ENCODE data around the gene GLUL.
A peak's percentile ranks its signal among the peaks of the same experiment; 100 is the strongest.

The GLUL gene

DNA sequence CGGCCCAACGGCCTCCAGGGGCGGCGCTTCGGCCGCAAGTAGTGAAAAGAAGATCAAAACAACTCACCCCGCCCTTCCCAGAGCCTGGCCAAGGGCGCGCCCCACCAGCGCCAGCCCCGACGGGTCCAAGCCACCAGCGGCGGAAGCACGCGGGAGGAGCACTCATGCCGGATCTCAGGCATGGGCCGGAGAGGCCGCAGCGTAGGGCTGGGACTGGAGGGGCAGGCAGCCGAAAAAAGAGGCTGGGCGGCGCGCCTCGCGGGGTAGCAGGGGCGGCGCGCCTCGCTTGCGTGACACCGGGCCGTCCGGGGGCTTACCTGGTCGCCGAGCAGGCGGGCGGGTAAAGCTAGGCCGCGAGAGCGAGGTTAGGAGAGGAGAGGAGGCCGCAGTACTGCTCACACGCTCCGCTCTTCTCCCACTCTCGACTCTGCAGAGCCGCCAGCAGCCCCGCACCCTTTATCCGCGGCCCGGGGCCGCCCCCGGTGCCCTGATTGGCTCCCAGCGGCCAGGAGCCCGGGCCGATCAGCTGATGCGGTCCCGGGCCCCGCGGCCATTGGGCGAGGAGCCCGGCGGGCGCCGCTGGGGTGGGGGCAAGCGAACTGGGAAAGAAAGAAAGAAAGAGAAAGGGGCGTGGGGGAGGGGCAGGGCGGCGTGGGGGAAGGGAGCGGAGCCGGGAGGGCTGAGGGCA, at the start of gene GLUL:
TSS of gene GLUL (minus strand) at position 429 of the 688 bp plus-strand sequence. CDS start 3,053 bp downstream, outside the sequence.
- DNase-seq, result peak; percentile 21 to 44 (median 28)

- DNase-seq, result no peak
Measured at GRCh38 chr1:182438326-182438725, 46.7 kb upstream of the GLUL start.

- DNase-seq, result no peak
Measured at GRCh38 chr1:182433580-182433979, 42.0 kb upstream of the GLUL start.

- no peak for DNase-seq
Measured at GRCh38 chr1:182431278-182431677, 39.7 kb upstream of the GLUL start.

GRCh38 chr1:182430263-182431068, 38.9 kb upstream of the GLUL start:
- no peak for DNase-seq

GRCh38 chr1:182428043-182428442, 36.5 kb upstream of the GLUL start:
- no peak for DNase-seq

DNA sequence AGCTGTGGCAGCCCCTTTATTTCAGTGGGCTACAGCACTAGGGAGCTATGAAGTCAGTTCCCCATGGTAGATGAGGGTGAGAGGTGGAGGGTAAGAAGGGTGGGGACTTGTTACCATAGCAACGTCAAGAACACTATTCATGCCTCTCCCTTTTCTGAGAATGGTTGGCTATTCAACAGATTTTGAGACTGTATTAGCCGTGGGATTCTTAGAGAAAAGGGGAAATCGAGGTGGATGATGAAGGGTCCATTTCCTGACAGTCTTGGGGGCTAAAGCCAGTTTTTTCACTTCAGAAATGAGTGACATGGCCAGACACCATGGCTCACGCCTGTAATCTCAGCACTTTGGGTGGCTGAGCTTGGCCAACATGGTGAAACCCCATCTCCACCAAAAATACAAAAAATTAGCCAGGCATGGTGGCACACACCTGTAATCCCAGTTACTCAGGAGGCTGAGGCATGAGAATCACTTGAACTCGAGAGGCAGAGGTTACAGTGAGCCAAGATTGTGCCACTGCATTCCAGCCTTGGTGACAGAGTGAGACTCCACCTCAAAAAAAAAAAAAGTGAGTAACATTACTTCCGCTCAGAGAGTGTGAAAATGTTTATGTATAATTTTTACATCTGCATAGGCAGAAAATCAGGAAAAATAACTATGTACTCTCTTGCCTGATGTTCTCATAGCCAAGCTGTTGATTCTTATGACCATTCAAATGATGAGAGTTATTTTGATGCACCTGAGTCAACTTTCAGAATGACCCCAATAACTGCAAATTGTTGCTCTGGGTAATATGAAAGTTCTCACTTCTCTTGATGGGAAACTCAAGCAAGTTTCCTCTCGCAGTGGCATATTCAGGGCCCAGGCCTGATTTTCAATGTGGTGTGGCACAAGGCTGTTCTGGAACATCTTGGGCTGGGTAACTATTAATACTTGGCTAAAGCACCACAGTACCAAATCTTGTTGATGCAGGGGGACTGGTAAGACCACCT, 35.1 kb upstream of the GLUL start:
- no peak for DNase-seq

- DNase-seq, result no peak
Measured at GRCh38 chr1:182415789-182416188, 24.2 kb upstream of the GLUL start.

DNA sequence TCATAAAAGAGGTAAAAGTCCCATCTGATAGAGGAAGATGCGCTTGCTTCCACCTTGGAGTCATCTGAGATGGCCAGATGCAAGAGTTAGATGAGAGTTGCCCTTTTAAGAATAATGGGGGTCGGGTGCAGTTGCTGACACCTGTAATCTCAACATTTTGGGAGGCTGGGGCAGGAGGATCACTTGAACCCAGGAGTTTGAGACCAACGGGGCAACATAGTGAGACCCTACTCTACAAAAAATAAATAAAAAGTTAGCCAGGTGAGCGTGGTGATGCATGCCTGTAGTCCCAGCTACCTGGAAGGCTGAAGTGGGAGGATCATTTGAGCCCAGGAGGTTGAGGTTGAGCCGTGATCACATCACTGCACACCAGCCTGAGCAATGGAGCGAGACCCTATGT, 22.4 kb upstream of the GLUL start:
- DNase-seq, result no peak

DNA sequence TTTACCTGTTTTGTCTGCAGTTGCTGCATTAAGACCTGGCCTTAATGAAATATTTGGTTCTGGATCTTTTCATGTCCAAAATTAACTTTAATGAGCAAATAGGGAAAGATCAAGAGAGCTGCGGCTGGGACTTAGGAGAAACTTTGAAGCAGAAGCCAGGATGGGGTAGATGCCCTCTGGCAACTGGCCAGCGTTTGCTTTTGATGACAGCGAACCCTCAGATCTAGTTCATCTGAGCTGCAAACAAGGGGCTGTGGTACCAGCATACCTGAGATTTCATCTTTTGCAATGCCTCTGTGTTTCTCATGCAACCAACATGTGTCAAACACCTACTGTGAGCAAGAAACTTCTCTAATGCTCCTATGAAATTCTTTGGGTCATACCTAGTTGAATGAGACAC, 21.9 kb upstream of the GLUL start:
- no peak for DNase-seq

GRCh38 chr1:182410620-182411273, 19.2 kb upstream of the GLUL start:
- DNase-seq, result no peak

- no peak for DNase-seq
Measured at GRCh38 chr1:182410138-182410537, 18.5 kb upstream of the GLUL start.

GRCh38 chr1:182408435-182409075, 17.0 kb upstream of the GLUL start:
- DNase-seq, result no peak

- no peak for DNase-seq
Measured at GRCh38 chr1:182407724-182408123, 16.1 kb upstream of the GLUL start.

DNA sequence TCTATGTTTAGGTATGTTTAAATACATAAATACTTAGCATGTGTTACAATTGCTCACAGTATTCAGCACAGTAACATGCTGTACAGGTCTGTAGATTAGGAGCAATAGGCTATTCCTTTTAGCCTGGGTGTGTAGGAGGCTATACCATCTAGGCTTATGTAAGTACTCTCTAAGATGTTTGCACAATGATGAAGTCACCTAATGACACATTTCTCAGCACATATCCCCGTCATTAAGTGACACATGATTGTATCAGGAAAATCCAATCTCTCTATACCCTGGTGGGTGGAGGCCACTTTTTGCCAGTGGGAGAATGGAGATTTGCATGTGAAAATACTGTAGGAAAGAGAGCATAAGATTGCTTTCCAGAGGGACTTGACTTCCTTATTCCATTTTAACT, 14.4 kb upstream of the GLUL start:
- no peak for DNase-seq

DNA sequence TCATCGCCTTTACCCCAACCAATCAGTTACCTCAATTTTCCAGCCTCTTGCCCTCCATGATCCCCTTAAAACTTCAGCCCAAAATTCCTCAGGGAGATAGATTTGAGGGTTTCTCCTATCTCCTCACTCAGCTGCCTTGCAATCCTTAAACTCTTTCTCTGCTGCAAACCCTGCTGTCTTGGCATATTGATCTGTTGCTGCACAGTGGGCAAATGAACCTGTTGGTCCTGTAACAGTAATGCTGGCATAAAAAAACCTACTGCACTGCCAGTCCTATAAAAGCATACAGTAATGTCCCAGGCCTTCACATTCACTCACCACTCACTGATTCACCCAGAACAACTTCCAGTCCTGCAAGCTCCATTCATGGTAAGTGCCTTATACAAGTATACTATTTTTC, 14.0 kb upstream of the GLUL start:
- DNase-seq, result no peak

DNA sequence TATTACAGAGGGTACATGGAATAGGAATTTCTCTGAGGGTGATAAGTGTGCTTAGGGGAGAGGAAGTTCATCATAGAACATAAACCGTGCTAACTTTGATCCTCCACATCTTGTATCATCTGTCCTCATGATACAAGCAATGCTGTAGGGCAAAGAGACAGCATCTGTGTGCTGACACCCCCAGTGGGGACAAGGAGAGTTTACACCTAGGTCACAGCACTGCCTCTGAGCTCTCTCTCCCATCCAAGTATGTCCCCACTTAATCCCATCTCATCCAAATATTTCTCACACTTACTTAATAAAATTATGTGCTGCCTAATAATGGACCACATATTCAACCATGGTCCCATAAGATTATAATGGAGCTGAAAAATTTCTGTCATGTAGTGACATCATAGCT, 13.2 kb upstream of the GLUL start:
- DNase-seq, result no peak

DNA sequence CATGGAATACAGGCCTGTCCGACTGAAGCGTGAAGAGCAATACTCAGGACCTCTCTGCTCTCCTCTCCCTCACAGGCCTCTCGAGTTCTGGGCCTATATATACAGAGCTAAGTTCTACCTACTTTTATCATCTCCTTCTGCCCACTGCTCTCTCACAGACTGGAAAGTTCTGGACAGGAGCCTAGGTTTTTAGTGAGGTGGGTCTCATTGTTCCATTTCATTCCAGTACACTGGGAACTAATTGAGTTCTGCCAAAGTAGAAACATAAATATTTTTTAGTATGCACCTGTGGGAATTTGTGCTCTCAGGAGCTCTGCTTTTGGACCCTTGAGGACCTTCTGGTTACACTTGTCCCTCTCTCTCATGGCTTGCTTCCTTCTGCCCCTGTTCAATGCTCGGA, 9.0 kb upstream of the GLUL start, which contains the start of gene TEDDM1:
TSS of gene TEDDM1 (minus strand) at position 101 of the 400 bp plus-strand sequence. CDS start 182 bp downstream, outside the sequence.
- DNase-seq, result no peak

DNA sequence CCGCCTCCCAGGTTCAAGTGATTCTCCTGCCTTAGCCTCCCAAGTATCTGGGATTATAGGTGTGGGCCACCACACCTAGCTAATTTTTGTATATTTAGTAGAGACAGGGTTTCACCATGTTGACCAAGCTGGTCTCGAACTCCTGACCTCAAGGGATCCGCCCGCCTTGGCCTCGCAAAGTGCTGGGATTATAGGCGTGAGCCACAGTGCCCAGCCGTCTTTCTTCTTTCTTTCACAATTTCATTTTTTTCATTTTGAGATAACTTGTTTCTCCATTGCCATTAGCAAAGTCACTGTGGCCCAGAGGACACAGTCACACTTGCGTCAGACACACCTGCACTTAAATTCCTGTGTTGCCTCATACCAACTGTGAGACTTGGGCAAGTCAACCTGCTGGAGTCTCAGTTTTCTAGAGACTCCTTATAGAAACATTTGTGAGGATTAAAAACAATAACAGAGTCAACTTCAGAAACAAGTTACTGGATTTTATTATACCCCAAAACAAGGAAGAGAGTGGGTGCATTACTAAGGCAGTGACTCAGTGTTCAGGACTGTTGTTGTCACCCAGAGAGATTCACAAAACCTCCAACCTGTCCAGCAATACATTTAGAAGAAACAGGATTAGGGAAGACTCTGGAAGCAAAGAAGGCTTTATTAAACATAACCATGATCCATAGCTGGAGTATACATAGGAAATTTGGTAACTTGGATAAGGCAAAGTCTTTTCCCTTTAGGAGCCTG, 6.2 kb upstream of the GLUL start:
- no peak for DNase-seq

DNA sequence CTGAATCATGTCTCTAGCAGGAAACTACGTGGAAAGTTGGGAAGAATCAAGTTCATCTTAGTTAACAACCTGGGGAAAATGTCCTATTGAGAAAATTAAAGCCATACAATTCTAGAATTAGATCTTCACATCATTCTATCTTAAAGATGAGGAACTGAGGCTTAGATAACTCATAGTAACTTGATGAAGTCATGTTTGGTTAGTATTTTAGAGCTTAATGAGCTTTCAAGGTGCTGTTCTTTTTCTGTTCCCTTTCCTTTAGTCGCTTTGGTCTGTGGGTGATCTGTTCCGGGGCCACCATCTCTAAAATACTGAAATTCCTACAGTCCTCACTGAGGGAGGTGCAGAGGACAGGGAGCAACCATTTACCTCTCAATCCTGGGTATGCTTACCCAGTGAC, 4.3 kb upstream of the GLUL start:
- DNase-seq, result no peak

All from activated CD4-positive, CD25-positive, alpha-beta regulatory T cell (primary cell).